Stimulated activated naive CD8-positive, alpha-beta T cell treated with anti-CD3 and anti-CD28 coated beads, Interleukin-15, amount 100 ng/mL, for 72 hours (primary cell): ENCODE data around the gene TBL3.
"Not testable (repeated sequence)": the region's sequence is repeated elsewhere in the genome, so short reads cannot be mapped to it uniquely, and the experiment has no call there.

Experiments
- ATAC-seq: fragments of 150-1000 bp; cut with Tn5 transposase; 2 replicates; pipeline ENCODE4 v1.10.0; 2021; ENCODE audit warnings: mild to moderate bottlenecking, moderate library complexity
- DNase-seq, 2 donors: peaks; one replicate each; pipeline ENCODE4 v3.0.0; 2021 to 2022
- H3K27ac Mint-ChIP-seq, 2 donors: one replicate each; pipeline ENCODE4 v1.8.0; 2022; ENCODE audit warnings: mild to moderate bottlenecking in 2 of 2, mixed read lengths in 2 of 2, moderate library complexity in 2 of 2
- H3K27me3 Mint-ChIP-seq: one replicate; pipeline ENCODE4 v1.8.0; 2022; ENCODE audit warnings: mixed read lengths
- H3K4me1 Mint-ChIP-seq: one replicate; pipeline ENCODE4 v1.8.0; 2022; ENCODE audit warnings: mild to moderate bottlenecking, mixed read lengths
- H3K4me3 Mint-ChIP-seq, 2 donors: one replicate each; pipeline ENCODE4 v1.8.0; 2022; ENCODE audit warnings: mild to moderate bottlenecking in 2 of 2, mixed read lengths in 2 of 2, moderate library complexity in 1 of 2
- H3K9me3 Mint-ChIP-seq, 2 donors: one replicate each; pipeline ENCODE4 v1.8.0; 2022; ENCODE audit warnings: mixed read lengths in 2 of 2

The TBL3 gene

DNA sequence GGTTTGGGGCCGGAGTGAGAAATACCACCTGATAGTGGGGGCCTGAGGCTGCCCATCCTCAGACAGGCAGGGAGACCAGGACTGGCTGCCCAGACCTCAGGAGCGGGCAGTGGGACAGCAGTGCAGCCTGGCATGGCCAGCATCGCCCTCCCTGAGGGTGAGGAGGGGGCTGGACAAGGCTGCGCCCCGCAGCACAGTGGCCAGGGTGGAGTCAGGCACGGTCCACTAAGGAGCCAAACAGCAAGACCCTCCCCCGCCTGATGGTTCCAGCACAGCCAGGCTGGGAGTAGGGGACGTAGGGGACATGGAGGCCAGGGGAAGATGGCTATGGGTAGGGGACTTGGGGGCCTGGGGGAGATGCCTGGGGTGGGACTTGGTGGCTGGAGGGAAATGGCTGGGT lies 34.5 kb downstream of the TBL3 start:
- peaks cover 59% of the 10 kb centered on the region for H3K4me1 Mint-ChIP-seq
- no peak for ATAC-seq
- peak overlapping the region in 1 of 2 donors; percentile 84 for H3K27ac Mint-ChIP-seq

GRCh38 chr16:2007081-2007836 lies 35.4 kb downstream of the TBL3 start:
- Mint-ChIP-seq H3K4me1 (peaks cover 59% of the 10 kb centered on the region), H3K27me3 (no peaks in the 10 kb centered on the region), H3K27ac (peak overlapping the region; percentile 94 to 95), H3K9me3 (no peaks in the 10 kb centered on the region), H3K4me3 (peak overlapping the region; percentile 96 to 97)
- DNase-seq (no peak), ATAC-seq (no peak)

More for the DNA sequence above, 34.5 kb downstream of the TBL3 start:
- DNase-seq = no peak
- Mint-ChIP-seq H3K9me3 (no peaks in the 10 kb centered on the region), H3K4me3 (peak overlapping the region; percentile 96 to 97), H3K27me3 (no peaks in the 10 kb centered on the region)

- peak; percentile 40 for ATAC-seq
- H3K27me3 Mint-ChIP-seq = no peaks in the 10 kb centered on the region
- no peaks in the 10 kb centered on the region for H3K9me3 Mint-ChIP-seq
- DNase-seq = peak; percentile 31 to 58
- peak overlapping the region; percentile 96 to 97 for H3K4me3 Mint-ChIP-seq
- H3K27ac Mint-ChIP-seq = peak overlapping the region; percentile 94 to 95
- peaks cover 59% of the 10 kb centered on the region for H3K4me1 Mint-ChIP-seq
Observed at GRCh38 chr16:2008009-2008526, 36.2 kb downstream of the TBL3 start.

DNA sequence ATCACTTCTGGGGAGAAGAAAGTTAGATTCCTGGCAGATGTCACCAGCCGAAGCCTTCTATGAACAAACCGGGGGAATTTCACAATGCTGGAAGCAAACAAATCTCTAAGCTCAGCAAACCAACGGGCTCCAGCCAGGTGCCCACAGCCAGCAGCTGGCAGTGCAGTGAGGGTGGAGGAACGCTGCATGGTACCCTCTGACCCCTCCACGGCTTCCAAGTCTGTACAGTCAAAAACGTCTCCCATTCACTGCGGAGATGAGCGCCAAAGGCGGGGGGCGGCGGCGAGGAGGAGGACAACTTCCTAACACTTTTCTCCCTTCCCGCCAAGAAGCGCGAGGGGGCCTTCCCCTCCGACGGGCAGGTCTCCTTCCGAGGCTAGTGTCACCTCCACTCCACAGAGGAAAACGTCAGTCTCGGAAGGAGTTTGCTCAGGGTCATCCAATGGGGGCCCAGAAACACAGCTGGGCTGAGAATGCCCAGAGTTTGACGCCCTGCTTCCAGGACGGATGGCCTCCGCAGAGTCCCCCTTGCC lies 36.8 kb downstream of the TBL3 start:
- H3K4me3 Mint-ChIP-seq = peak overlapping the region; percentile 96 to 97
- H3K27me3 Mint-ChIP-seq = no peaks in the 10 kb centered on the region
- ATAC-seq = peak; percentile 11
- peaks cover 59% of the 10 kb centered on the region for H3K4me1 Mint-ChIP-seq
- H3K9me3 Mint-ChIP-seq = no peaks in the 10 kb centered on the region
- peak overlapping the region; percentile 94 to 95 for H3K27ac Mint-ChIP-seq
- DNase-seq = peak; percentile 23 to 53

GRCh38 chr16:2009164-2009711 lies 37.4 kb downstream of the TBL3 start:
- Mint-ChIP-seq H3K4me3 (peak overlapping the region; percentile 96 to 97), H3K27ac (peak overlapping the region; percentile 94 to 95), H3K27me3 (no peaks in the 10 kb centered on the region), H3K9me3 (no peaks in the 10 kb centered on the region), H3K4me1 (peaks cover 54% of the 10 kb centered on the region)
- peak in 1 of 2 donors; percentile 31 for DNase-seq
- peak; percentile 47 for ATAC-seq

- no peaks in the 10 kb centered on the region for H3K9me3 Mint-ChIP-seq
- peak; percentile 93 for ATAC-seq
- peak within 1 kb of the TSS; percentile 96 to 97 for H3K4me3 Mint-ChIP-seq
- H3K27ac Mint-ChIP-seq = peak within 1 kb of the TSS; percentile 97
- no peaks in the 10 kb centered on the region for H3K27me3 Mint-ChIP-seq
- DNase-seq = peak; percentile 76 to 79
- H3K4me1 Mint-ChIP-seq = peaks cover 47% of the 10 kb centered on the region
Observed at GRCh38 chr16:2009791-2010510, 38.1 kb downstream of the TBL3 start, which contains the start of gene ZNF598. ZNF598 (minus strand) TSS chr16:2009821.

DNA sequence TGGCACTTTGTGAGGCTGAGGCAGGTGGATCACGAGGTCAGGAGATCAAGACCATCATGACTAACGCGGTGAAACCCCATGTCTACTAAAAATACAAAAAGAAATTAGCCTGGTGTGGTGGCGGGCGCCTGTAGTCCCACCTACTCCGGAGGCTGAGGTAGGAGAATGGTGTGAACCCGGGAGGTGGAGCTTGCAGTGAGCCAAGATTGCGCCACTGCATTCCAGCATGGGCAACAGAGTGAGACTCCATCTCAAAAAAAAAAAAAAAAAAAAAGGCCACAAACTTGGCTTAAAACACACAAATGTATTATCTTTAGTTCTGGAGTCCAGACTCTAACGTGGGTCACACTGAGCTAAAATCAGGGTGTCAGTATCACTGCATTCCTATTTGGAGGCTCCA lies 39.9 kb downstream of the TBL3 start:
- H3K27ac Mint-ChIP-seq, ATAC-seq, DNase-seq, H3K9me3 Mint-ChIP-seq, H3K4me3 Mint-ChIP-seq, H3K27me3 Mint-ChIP-seq: not testable (repeated sequence)
- H3K4me1 Mint-ChIP-seq = peaks cover 29% of the 10 kb centered on the region

DNA sequence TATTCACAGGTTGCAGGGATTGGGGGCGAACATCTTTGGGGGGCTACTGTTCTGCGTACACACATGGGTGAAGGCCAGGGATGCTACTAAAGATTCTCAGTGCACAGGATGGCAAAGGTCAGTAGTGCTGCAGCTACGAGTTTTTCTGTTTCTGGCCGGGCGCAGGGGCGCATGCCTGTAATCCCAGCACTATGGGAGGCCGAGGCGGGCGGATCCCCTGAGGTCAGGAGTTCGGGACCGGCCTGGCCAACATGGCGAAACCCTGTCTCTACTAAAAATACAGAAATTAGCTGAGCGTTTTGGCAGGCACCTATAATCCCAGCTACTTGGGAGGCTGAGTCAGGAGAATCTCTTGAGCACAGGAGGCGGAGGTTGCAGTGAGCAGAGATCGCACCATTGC lies 41.7 kb downstream of the TBL3 start:
- Mint-ChIP-seq H3K27me3 (peaks cover 9% of the 10 kb centered on the region), H3K4me1 (peaks cover 11% of the 10 kb centered on the region), H3K27ac (no peak overlapping the region), H3K9me3 (no peaks in the 10 kb centered on the region), H3K4me3 (no peak overlapping the region)
- ATAC-seq = no peak
- no peak for DNase-seq

DNA sequence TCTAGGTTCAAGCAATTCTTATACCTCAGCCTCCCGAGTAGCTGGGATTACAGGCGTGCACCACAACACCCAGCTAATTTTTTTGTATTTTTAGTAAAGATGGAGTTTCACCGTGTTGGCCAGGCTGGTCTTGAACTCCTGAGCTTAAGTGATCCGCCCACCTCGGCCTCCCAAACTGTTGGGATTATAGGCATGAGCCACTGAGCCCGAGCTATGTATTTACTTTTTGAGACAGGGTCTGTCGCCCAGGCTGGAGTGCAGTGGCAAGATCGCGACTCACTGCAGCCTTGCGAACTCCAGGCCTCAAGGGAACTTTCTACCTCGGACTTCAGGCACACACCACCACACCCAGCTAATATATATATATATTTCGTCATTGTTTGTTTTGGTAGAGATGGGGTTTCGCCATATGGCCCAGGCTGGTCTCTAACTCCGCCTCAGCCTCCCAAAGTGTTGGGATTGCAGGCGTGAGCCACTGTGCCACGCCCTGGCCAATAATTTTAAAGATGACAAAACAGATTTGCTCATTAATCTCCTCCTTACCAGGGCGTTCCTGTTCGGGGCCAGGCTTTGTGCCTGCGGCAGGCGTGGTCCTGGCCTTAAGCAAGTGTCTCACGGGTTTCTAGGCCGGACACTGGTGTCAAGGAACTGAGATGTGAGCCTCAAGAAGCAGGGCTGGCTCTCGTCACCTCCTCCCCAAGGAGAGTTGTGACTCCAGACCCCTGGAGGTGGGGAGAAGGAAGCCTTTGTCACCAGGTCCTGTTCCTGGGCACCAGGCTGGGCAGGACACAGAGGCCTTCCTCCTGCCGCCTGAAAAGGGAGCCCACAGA lies 43.5 kb downstream of the TBL3 start:
- no peak for ATAC-seq
- H3K4me3 Mint-ChIP-seq = no peak overlapping the region
- H3K9me3 Mint-ChIP-seq = no peaks in the 10 kb centered on the region
- peaks cover 9% of the 10 kb centered on the region for H3K4me1 Mint-ChIP-seq
- peak overlapping the region; percentile 52 to 59 for H3K27ac Mint-ChIP-seq
- peaks cover 27% of the 10 kb centered on the region for H3K27me3 Mint-ChIP-seq
- no peak for DNase-seq

GRCh38 chr16:2015947-2016208 lies 44.0 kb downstream of the TBL3 start:
- H3K4me3 Mint-ChIP-seq = no peak overlapping the region
- H3K4me1 Mint-ChIP-seq = peaks cover 11% of the 10 kb centered on the region
- ATAC-seq (no peak), DNase-seq (no peak)
- no peaks in the 10 kb centered on the region for H3K9me3 Mint-ChIP-seq
- no peak overlapping the region for H3K27ac Mint-ChIP-seq
- peaks cover 32% of the 10 kb centered on the region for H3K27me3 Mint-ChIP-seq

GRCh38 chr16:2016407-2016922 lies 44.6 kb downstream of the TBL3 start:
- Mint-ChIP-seq H3K9me3 (no peaks in the 10 kb centered on the region), H3K27me3 (peaks cover 38% of the 10 kb centered on the region)

DNA sequence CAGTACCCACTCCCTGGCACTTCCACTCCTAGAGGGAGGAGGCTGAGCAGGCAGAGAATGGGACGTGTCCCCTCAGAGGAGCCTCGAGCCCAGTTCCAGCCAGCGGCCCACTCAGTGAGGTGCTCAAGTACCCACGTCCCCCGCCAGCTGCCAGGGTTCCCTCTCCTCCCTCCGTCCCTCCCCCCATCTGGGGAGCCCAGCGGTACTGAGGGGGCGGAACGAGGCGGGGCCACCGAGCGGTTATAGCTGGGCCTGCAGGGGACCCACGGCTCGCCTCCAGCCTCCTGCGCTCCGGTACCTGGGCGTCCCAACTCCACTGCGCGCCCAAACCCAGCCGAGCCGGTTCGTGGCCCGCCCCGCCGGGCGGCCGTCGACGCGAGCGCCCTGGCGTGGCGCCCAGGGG lies 47.7 kb downstream of the TBL3 start, which contains the start of gene NPW:
Gene NPW, plus strand, starts transcription at position 268 of the 403 bp plus-strand sequence.
- DNase-seq = peak; percentile 40 to 41
- H3K27ac Mint-ChIP-seq = peak within 1 kb of the TSS in 1 of 2 donors; percentile 59
- peaks cover 55% of the 10 kb centered on the region for H3K27me3 Mint-ChIP-seq
- peak within 1 kb of the TSS; percentile 71 to 86 for H3K4me3 Mint-ChIP-seq
- peaks cover 43% of the 10 kb centered on the region for H3K4me1 Mint-ChIP-seq
- ATAC-seq = peak; percentile 33
- H3K9me3 Mint-ChIP-seq = no peaks in the 10 kb centered on the region

More at GRCh38 chr16:2016407-2016922, 44.6 kb downstream of the TBL3 start:
- Mint-ChIP-seq H3K27ac (peak overlapping the region in 1 of 2 donors; percentile 48), H3K4me3 (no peak overlapping the region), H3K4me1 (peaks cover 17% of the 10 kb centered on the region)
- DNase-seq (no peak), ATAC-seq (no peak)

DNA sequence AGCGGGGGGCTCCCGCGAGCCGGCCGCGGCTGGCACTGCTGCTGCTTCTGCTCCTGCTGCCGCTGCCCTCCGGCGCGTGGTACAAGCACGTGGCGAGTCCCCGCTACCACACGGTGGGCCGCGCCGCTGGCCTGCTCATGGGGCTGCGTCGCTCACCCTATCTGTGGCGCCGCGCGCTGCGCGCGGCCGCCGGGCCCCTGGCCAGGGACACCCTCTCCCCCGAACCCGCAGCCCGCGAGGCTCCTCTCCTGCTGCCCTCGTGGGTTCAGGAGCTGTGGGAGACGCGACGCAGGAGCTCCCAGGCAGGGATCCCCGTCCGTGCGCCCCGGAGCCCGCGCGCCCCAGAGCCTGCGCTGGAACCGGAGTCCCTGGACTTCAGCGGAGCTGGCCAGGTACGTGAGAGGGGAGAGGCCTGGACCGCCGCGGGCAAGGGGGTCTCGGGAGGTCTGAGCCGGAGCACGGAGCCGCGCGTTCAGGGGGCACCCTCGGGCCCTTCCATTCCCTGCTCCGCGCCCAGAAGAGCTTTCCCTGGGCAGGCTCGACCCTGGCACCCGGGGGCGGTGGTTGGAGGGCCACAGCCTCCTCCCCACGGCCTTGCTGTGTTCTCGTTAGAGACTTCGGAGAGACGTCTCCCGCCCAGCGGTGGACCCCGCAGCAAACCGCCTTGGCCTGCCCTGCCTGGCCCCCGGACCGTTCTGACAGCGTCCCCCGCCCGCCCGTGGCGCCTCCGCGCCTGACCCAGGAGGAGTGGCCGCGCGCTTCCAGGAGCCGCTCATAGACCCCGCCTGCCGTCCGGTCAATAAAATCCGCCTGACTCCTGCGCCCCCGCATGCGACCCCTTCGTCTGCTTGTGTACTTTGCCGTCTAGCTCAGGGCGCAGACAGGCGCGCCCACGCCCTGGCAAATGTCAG lies 48.3 kb downstream of the TBL3 start:
- H3K27me3 Mint-ChIP-seq = peaks cover 60% of the 10 kb centered on the region
- H3K27ac Mint-ChIP-seq = peak overlapping the region in 1 of 2 donors; percentile 59
- H3K4me3 Mint-ChIP-seq = peak overlapping the region; percentile 71 to 86
- no peaks in the 10 kb centered on the region for H3K9me3 Mint-ChIP-seq
- no peak for DNase-seq
- no peak for ATAC-seq
- peaks cover 44% of the 10 kb centered on the region for H3K4me1 Mint-ChIP-seq

DNA sequence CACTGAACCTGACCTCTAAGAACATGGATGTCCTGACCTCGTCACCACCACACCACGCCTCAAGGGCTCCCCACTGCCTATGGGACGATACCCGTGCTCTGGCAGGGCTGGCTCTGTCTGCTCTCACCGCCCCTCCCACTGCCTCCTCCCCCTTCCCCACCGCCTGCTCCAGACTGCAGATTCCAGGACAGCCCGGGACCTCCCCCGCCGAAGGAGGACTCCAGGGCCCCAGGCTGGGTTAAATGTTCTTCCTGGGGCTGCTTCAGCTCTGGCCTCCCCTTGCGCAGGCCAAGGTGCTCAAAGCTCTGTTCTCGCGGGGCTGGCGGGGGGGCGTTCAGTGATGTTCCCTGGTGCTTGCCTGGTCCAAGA lies 50.9 kb downstream of the TBL3 start:
- peak; percentile 53 for ATAC-seq
- H3K27me3 Mint-ChIP-seq = peaks cover 75% of the 10 kb centered on the region
- peak overlapping the region; percentile 80 to 89 for H3K4me3 Mint-ChIP-seq
- no peaks in the 10 kb centered on the region for H3K9me3 Mint-ChIP-seq
- H3K27ac Mint-ChIP-seq = peak overlapping the region in 1 of 2 donors; percentile 40
- DNase-seq = no peak
- H3K4me1 Mint-ChIP-seq = peaks cover 51% of the 10 kb centered on the region
